Parathyroid adenoma (tissue), 2 donors: ENCODE data around the gene MBD2.

Experiments used
- H2AFZ ChIP-seq: fragments of 300-600 bp; sonication (generic); one replicate; pipeline ENCODE4 v1.7.0; 2017; ENCODE audit warnings: antibody characterized with exemption, mild to moderate bottlenecking
- H3K27ac ChIP-seq: fragments of 300-600 bp; sonication (generic); one replicate; pipeline ENCODE4 v1.7.0; 2017
- H3K27me3 ChIP-seq: fragments of 300-600 bp; sonication (generic); one replicate; pipeline ENCODE4 v1.7.0; 2017; ENCODE audit warnings: low read length; ENCODE audit not compliant: control insufficient read depth, insufficient read depth
- H3K36me3 ChIP-seq: fragments of 300-600 bp; sonication (generic); one replicate; pipeline ENCODE4 v1.7.0; 2017; ENCODE audit warnings: low read length; ENCODE audit not compliant: control insufficient read depth, insufficient read depth
- H3K4me1 ChIP-seq: fragments of 300-600 bp; sonication (generic); one replicate; pipeline ENCODE4 v1.7.0; 2017; ENCODE audit warnings: control low read depth
- H3K4me2 ChIP-seq: fragments of 300-600 bp; sonication (generic); one replicate; pipeline ENCODE4 v1.7.0; 2017; ENCODE audit warnings: low read length
- H3K4me3 ChIP-seq: fragments of 300-600 bp; sonication (generic); one replicate; pipeline ENCODE4 v1.7.0; 2017; ENCODE audit warnings: low read depth, low read length
- H3K79me2 ChIP-seq: fragments of 300-600 bp; sonication (generic); one replicate; pipeline ENCODE4 v1.7.0; 2017; ENCODE audit warnings: control low read depth
- H3K9ac ChIP-seq: fragments of 300-600 bp; sonication (generic); one replicate; pipeline ENCODE4 v1.7.0; 2017; ENCODE audit warnings: mild to moderate bottlenecking
- H3K9me3 ChIP-seq: fragments of 300-600 bp; sonication (generic); one replicate; pipeline ENCODE4 v1.7.0; 2017; ENCODE audit warnings: low read length; ENCODE audit not compliant: control insufficient read depth
- CTCF ChIP-seq: fragments of 300-600 bp; sonication (generic); IDR thresholded peaks from one replicate; pipeline ENCODE4 v1.7.0; 2017; ENCODE audit warnings: antibody characterized with exemption, mild to moderate bottlenecking
- donor health status: primary hyperparathyroidism.

Gene MBD2

GRCh38 chr18:54239091-54239490 is 14.6 kb upstream of the MBD2 start:
- no peak for TF ChIP-seq CTCF
- Histone ChIP-seq H3K4me3 (no peak overlapping the region), H3K4me1 (no peaks in the 10 kb centered on the region)

GRCh38 chr18:54238173-54238936 is 13.9 kb upstream of the MBD2 start:
- H2AFZ ChIP-seq: no peak overlapping the region
- no peak overlapping the region for H3K4me2 ChIP-seq
- H3K27me3 ChIP-seq: no peaks in the 10 kb centered on the region
- no peaks in the 10 kb centered on the region for H3K4me1 ChIP-seq
- H3K27ac ChIP-seq: no peak overlapping the region
- no peak overlapping the region for H3K9ac ChIP-seq
- no peaks in the 10 kb centered on the region for H3K36me3 ChIP-seq
- H3K9me3 ChIP-seq: no peaks in the 10 kb centered on the region
- TF ChIP-seq CTCF: no peak
- H3K4me3 ChIP-seq: no peak overlapping the region
- H3K79me2 ChIP-seq: no peaks in the 10 kb centered on the region

More at GRCh38 chr18:54239091-54239490, 14.6 kb upstream of the MBD2 start:
- H2AFZ ChIP-seq: no peak overlapping the region
- no peaks in the 10 kb centered on the region for H3K27me3 ChIP-seq
- no peak overlapping the region for H3K4me2 ChIP-seq
- H3K27ac ChIP-seq: no peak overlapping the region
- H3K79me2 ChIP-seq: no peaks in the 10 kb centered on the region
- H3K9me3 ChIP-seq: no peaks in the 10 kb centered on the region
- no peaks in the 10 kb centered on the region for H3K36me3 ChIP-seq
- H3K9ac ChIP-seq: no peak overlapping the region

- H3K27ac ChIP-seq: no peak overlapping the region
- no peak for TF ChIP-seq CTCF
- H3K36me3 ChIP-seq: no peaks in the 10 kb centered on the region
- no peaks in the 10 kb centered on the region for H3K9me3 ChIP-seq
- peak overlapping the region; percentile 67 for H2AFZ ChIP-seq
- no peak overlapping the region for H3K9ac ChIP-seq
- peak overlapping the region; percentile 59 for H3K4me2 ChIP-seq
- no peaks in the 10 kb centered on the region for H3K79me2 ChIP-seq
- H3K4me3 ChIP-seq: no peak overlapping the region
- H3K27me3 ChIP-seq: no peaks in the 10 kb centered on the region
- H3K4me1 ChIP-seq: no peaks in the 10 kb centered on the region
Measured at GRCh38 chr18:54235871-54236270, 11.4 kb upstream of the MBD2 start.

GRCh38 chr18:54233747-54234146 is 9.3 kb upstream of the MBD2 start:
- no peaks in the 10 kb centered on the region for H3K79me2 ChIP-seq
- no peaks in the 10 kb centered on the region for H3K27me3 ChIP-seq
- no peaks in the 10 kb centered on the region for H3K9me3 ChIP-seq
- H3K4me2 ChIP-seq: no peak overlapping the region
- no peak for TF ChIP-seq CTCF
- H3K27ac ChIP-seq: no peak overlapping the region
- no peaks in the 10 kb centered on the region for H3K36me3 ChIP-seq
- no peaks in the 10 kb centered on the region for H3K4me1 ChIP-seq
- no peak overlapping the region for H2AFZ ChIP-seq
- no peak overlapping the region for H3K9ac ChIP-seq
- H3K4me3 ChIP-seq: no peak overlapping the region

GRCh38 chr18:54233228-54233625 is 8.8 kb upstream of the MBD2 start:
- no peak overlapping the region for H2AFZ ChIP-seq
- no peaks in the 10 kb centered on the region for H3K27me3 ChIP-seq
- no peaks in the 10 kb centered on the region for H3K9me3 ChIP-seq
- no peak overlapping the region for H3K4me3 ChIP-seq
- no peaks in the 10 kb centered on the region for H3K79me2 ChIP-seq
- no peak overlapping the region for H3K4me2 ChIP-seq
- no peak overlapping the region for H3K9ac ChIP-seq
- no peaks in the 10 kb centered on the region for H3K4me1 ChIP-seq
- H3K27ac ChIP-seq: no peak overlapping the region
- no peaks in the 10 kb centered on the region for H3K36me3 ChIP-seq
- TF ChIP-seq CTCF: no peak
